OCI-LY1 (cell line): Measurements from ENCODE around the gene SLCO3A1.

Source experiments
- H2AFZ ChIP-seq: fragments of 200-600 bp; sonication (generic), shearing (Covaris generic); 2 replicates; pipeline ENCODE4 v1.6.0; 2014; ENCODE audit warnings: antibody characterized with exemption, mild to moderate bottlenecking, low read length
- H3F3A ChIP-seq: fragments of 200-600 bp; sonication (generic), shearing (Covaris generic); 2 replicates; pipeline ENCODE4 v1.6.0; 2014; ENCODE audit warnings: mild to moderate bottlenecking, antibody characterized with exemption, low read length, moderate library complexity; ENCODE audit not compliant: insufficient read depth
- H3K27ac ChIP-seq: fragments of 200-600 bp; sonication (generic); 2 replicates; pipeline ENCODE4 v1.5.1; 2014; ENCODE audit warnings: low read length, mixed run types, mild to moderate bottlenecking, low read depth; ENCODE audit not compliant: poor library complexity, severe bottlenecking
- H3K27me3 ChIP-seq: fragments of 200-600 bp; sonication (generic); 2 replicates; pipeline ENCODE4 v1.6.0; 2014; ENCODE audit warnings: antibody characterized with exemption, mild to moderate bottlenecking, low read length, moderate library complexity; ENCODE audit not compliant: insufficient read depth
- H3K36me3 ChIP-seq: fragments of 200-600 bp; sonication (generic); 2 replicates; pipeline ENCODE4 v1.6.1; 2014; ENCODE audit warnings: mild to moderate bottlenecking, antibody characterized with exemption, low read length, moderate library complexity, mixed read lengths; ENCODE audit not compliant: insufficient read depth
- H3K4me1 ChIP-seq: fragments of 200-600 bp; sonication (generic); 2 replicates; pipeline ENCODE4 v1.5.1; 2014; ENCODE audit warnings: mild to moderate bottlenecking, low read length, moderate library complexity; ENCODE audit not compliant: insufficient read depth, severe bottlenecking
- H3K4me2 ChIP-seq: fragments of 200-600 bp; sonication (generic), shearing (Covaris generic); 2 replicates; pipeline ENCODE4 v1.6.1; 2014; ENCODE audit warnings: low read length
- H3K4me3 ChIP-seq: fragments of 200-600 bp; sonication (generic); 2 replicates; pipeline ENCODE4 v1.5.1; 2014; ENCODE audit warnings: low read length, low read depth, mild to moderate bottlenecking, mixed read lengths; ENCODE audit not compliant: poor library complexity, severe bottlenecking
- H3K79me2 ChIP-seq: fragments of 200-600 bp; shearing (Covaris generic); 2 replicates; pipeline ENCODE4 v1.6.1; 2016; ENCODE audit warnings: mixed run types, low read length, mixed read lengths; ENCODE audit not compliant: insufficient read depth
- H3K9ac ChIP-seq: fragments of 200-600 bp; sonication (generic), shearing (Covaris generic); 2 replicates; pipeline ENCODE4 v1.6.1; 2014; ENCODE audit warnings: mild to moderate bottlenecking, low read length, mixed read lengths
- H3K9me2 ChIP-seq: fragments of 200-600 bp; sonication (generic), shearing (Covaris generic); 2 replicates; pipeline ENCODE4 v1.6.1; 2014; ENCODE audit warnings: low read depth, mild to moderate bottlenecking, low read length, mixed read lengths
- H3K9me3 ChIP-seq: fragments of 200-600 bp; shearing (Covaris generic); 2 replicates; pipeline ENCODE4 v1.6.1; 2014; ENCODE audit warnings: low read length, mixed read lengths
- H4K20me1 ChIP-seq: fragments of 200-600 bp; sonication (generic), shearing (Covaris generic); 2 replicates; pipeline ENCODE4 v1.6.0; 2016; ENCODE audit warnings: mild to moderate bottlenecking, low read length; ENCODE audit not compliant: insufficient read depth
- CTCF ChIP-seq: fragments of 200-600 bp; sonication (generic), shearing (Covaris generic); IDR thresholded peaks from 2 replicates; pipeline ENCODE4 v1.5.1; 2017; ENCODE audit warnings: mild to moderate bottlenecking, antibody characterized with exemption, low read length, moderate library complexity, mixed read lengths
- EZH2 ChIP-seq: fragments of 200-600 bp; sonication (generic), shearing (Covaris generic); IDR thresholded peaks from 2 replicates; pipeline ENCODE4 v1.8.0; 2017; ENCODE audit warnings: borderline replicate concordance, mixed run types, mild to moderate bottlenecking, antibody characterized with exemption, low read length, moderate library complexity, mixed read lengths

The SLCO3A1 gene

GRCh38 chr15:92146511-92147150 lies 293.1 kb downstream of the SLCO3A1 start:
- no peaks in the 10 kb centered on the region; the same call in 1 of the 2 replicates for H3K27me3 ChIP-seq
- H3K4me3 ChIP-seq, result no peak overlapping the region
- TF ChIP-seq EZH2, result no peak
- TF ChIP-seq CTCF, result no peak
- no peaks in the 10 kb centered on the region for H3K36me3 ChIP-seq
- H3K4me1 ChIP-seq, result no peaks in the 10 kb centered on the region
- H4K20me1 ChIP-seq, result no peaks in the 10 kb centered on the region
- H3K9me3 ChIP-seq, result no peaks in the 10 kb centered on the region
- no peak overlapping the region for H3K4me2 ChIP-seq
- no peaks in the 10 kb centered on the region for H3K9me2 ChIP-seq
- H3F3A ChIP-seq, result no peaks in the 10 kb centered on the region
- no peaks in the 10 kb centered on the region for H3K79me2 ChIP-seq
- no peak overlapping the region for H2AFZ ChIP-seq
- H3K27ac ChIP-seq, result no peak overlapping the region
- H3K9ac ChIP-seq, result no peak overlapping the region

GRCh38 chr15:92149029-92149428 lies 295.5 kb downstream of the SLCO3A1 start:
- Histone ChIP-seq H2AFZ (no peak overlapping the region), H3K9ac (no peak overlapping the region), H4K20me1 (no peaks in the 10 kb centered on the region), H3F3A (no peaks in the 10 kb centered on the region), H3K9me3 (no peaks in the 10 kb centered on the region), H3K79me2 (no peaks in the 10 kb centered on the region), H3K4me2 (no peak overlapping the region), H3K4me3 (no peak overlapping the region), H3K36me3 (no peaks in the 10 kb centered on the region; the same call in 1 of the 2 replicates), H3K4me1 (no peaks in the 10 kb centered on the region), H3K9me2 (no peaks in the 10 kb centered on the region), H3K27ac (no peak overlapping the region), H3K27me3 (no peaks in the 10 kb centered on the region; the same call in 1 of the 2 replicates)
- TF ChIP-seq CTCF, result no peak
- TF ChIP-seq EZH2, result no peak

- Histone ChIP-seq H3K9me2 (no peaks in the 10 kb centered on the region), H4K20me1 (no peaks in the 10 kb centered on the region), H3K27ac (no peak overlapping the region), H3K9me3 (no peaks in the 10 kb centered on the region), H3K4me3 (no peak overlapping the region), H2AFZ (no peak overlapping the region), H3K27me3 (no peaks in the 10 kb centered on the region; the same call in 1 of the 2 replicates), H3K9ac (no peak overlapping the region), H3F3A (no peaks in the 10 kb centered on the region), H3K79me2 (no peaks in the 10 kb centered on the region), H3K36me3 (no peaks in the 10 kb centered on the region; the same call in 1 of the 2 replicates), H3K4me1 (no peaks in the 10 kb centered on the region), H3K4me2 (no peak overlapping the region)
- TF ChIP-seq EZH2 (no peak), CTCF (no peak)
Measured at GRCh38 chr15:92149465-92149864, 296.0 kb downstream of the SLCO3A1 start.
